PFSK-1 (cell line): Measurements from ENCODE around the gene FAM219A.

Experiments
- POLR2AphosphoS5 ChIP-seq: IDR thresholded peaks from 2 replicates; pipeline ENCODE4 v1.6.1; 2012; ENCODE audit warnings: low read depth, mild to moderate bottlenecking, control low read depth, low read length, moderate library complexity
- REST ChIP-seq, 2 experiments: IDR thresholded peaks; 2 replicates each; pipeline versions ENCODE4 v1.6.1 to v1.8.0; 2011 to 2012; ENCODE audit warnings: low read depth in 2 of 2, low read length in 2 of 2, control low read depth in 1 of 2, inconsistent platforms in 1 of 2, mild to moderate bottlenecking in 1 of 2, moderate library complexity in 1 of 2; ENCODE audit not compliant: insufficient read depth in 1 of 2
- TAF1 ChIP-seq: IDR thresholded peaks from 2 replicates; pipeline ENCODE4 v1.6.1; 2012; ENCODE audit warnings: low read length, control low read depth, borderline replicate concordance; ENCODE audit not compliant: insufficient read depth

GRCh38 chr9:34378376-34379060 is 79.9 kb downstream of the FAM219A start:
- TF ChIP-seq POLR2AphosphoS5, result no peak
- TF ChIP-seq REST (IDR thresholded peaks at IDR 0.05; ENCODE audit: insufficient read depth in 1 of 2, low read depth in 2 of 2, low read length in 2 of 2), result no peak
- no peak for TF ChIP-seq TAF1
